SKM-1 (cell line): ENCODE results near the gene NPIPA1.
"Not testable (repeated sequence)": the region's sequence is repeated elsewhere in the genome, so short reads cannot be mapped to it uniquely, and the experiment has no call there.

Experiments
- DNase-seq: peaks from one replicate; lab custom pipeline; 2025; ENCODE audit not compliant: unreplicated experiment; lab: John Stamatoyannopoulos, UW

Gene NPIPA1

GRCh38 chr16:14930246-14930645 lies 7.0 kb upstream of the NPIPA1 start:
- DNase-seq: not testable (repeated sequence)

- not testable (repeated sequence) for DNase-seq
These were observed 6.3 kb upstream of the NPIPA1 start for GRCh38 chr16:14930971-14931370.

GRCh38 chr16:14932581-14933375 lies 4.5 kb upstream of the NPIPA1 start:
- DNase-seq: not testable (repeated sequence)

GRCh38 chr16:14937994-14938393 lies 751 bp downstream of the NPIPA1 start:
- DNase-seq: not testable (repeated sequence)

- not testable (repeated sequence) for DNase-seq
These were observed 5.4 kb downstream of the NPIPA1 start for GRCh38 chr16:14942686-14943085.

GRCh38 chr16:14955546-14956231 lies 18.4 kb downstream of the NPIPA1 start:
- no peak for DNase-seq

GRCh38 chr16:14957576-14958322 lies 20.5 kb downstream of the NPIPA1 start:
- no peak for DNase-seq

- DNase-seq: no peak
These were observed 21.0 kb downstream of the NPIPA1 start for GRCh38 chr16:14958323-14958600.

- DNase-seq: no peak
These were observed 21.7 kb downstream of the NPIPA1 start for GRCh38 chr16:14958970-14959369.

- DNase-seq: no peak
These were observed 24.4 kb downstream of the NPIPA1 start for GRCh38 chr16:14961405-14962186.

GRCh38 chr16:14963281-14964173 lies 26.3 kb downstream of the NPIPA1 start:
- DNase-seq: no peak

GRCh38 chr16:14965328-14965727 lies 28.1 kb downstream of the NPIPA1 start:
- DNase-seq: no peak

- not testable (repeated sequence) for DNase-seq
These were observed 32.6 kb downstream of the NPIPA1 start for GRCh38 chr16:14969795-14970194.

- DNase-seq: not testable (repeated sequence)
These were observed 34.5 kb downstream of the NPIPA1 start for GRCh38 chr16:14971621-14972228.

GRCh38 chr16:14973785-14974322 lies 36.6 kb downstream of the NPIPA1 start:
- DNase-seq: not testable (repeated sequence)

- not testable (repeated sequence) for DNase-seq
These were observed 37.0 kb downstream of the NPIPA1 start for GRCh38 chr16:14974331-14974655.

GRCh38 chr16:14974656-14975417 lies 37.6 kb downstream of the NPIPA1 start, which contains the start of gene PDXDC1:
Gene PDXDC1 (plus strand): TSS chr16:14975026. CDS start chr16:14975200, 174 bp downstream.
- DNase-seq: peak; percentile 91

- DNase-seq: not testable (repeated sequence)
These were observed 38.4 kb downstream of the NPIPA1 start for GRCh38 chr16:14975418-14976194.
